NCI-H510A treated with DMSO at 0.1 percent for 48 hours (cell line): ENCODE results near the gene AXDND1.
"Not testable (repeated sequence)": the region's sequence is repeated elsewhere in the genome, so short reads cannot be mapped to it uniquely, and the experiment has no call there.

Experiments
- DNase-seq: peaks from one replicate; lab custom pipeline; 2025; lab: John Stamatoyannopoulos, UW

Gene AXDND1

DNA sequence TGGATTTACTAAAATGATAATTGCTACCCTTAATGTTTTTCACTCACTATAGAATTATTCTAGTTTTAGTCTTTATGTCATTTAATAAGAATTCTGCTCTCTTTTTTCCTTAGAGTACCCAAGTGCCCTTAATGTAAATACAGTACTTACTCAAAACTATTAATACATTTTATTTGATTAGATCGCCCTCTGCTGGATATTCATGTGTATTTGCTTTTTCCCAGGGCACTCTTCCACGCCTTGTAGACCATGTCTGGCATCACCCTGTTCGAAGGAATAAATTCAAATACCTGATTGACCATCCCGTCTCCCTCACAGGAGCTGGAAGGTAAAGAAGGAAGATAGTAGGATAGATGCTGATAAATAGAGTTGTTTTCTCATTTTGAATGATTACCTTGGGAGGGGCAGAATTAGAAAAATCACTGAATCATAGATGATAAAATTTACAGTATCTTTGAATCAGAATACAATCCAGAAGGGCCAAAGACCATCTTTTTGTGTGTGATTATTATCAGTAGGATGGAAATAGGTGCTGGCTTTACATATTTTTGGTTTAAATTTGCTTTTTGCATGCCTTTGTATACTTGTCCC is 4.1 kb downstream of the AXDND1 start:
- DNase-seq: peak; percentile 87

GRCh38 chr1:179372160-179372559 is 6.4 kb downstream of the AXDND1 start:
- DNase-seq: no peak

GRCh38 chr1:179376223-179376622 is 10.5 kb downstream of the AXDND1 start:
- no peak for DNase-seq

GRCh38 chr1:179380299-179380698 is 14.5 kb downstream of the AXDND1 start:
- no peak for DNase-seq

- DNase-seq: no peak
Observed at GRCh38 chr1:179384027-179384426, 18.3 kb downstream of the AXDND1 start.

DNA sequence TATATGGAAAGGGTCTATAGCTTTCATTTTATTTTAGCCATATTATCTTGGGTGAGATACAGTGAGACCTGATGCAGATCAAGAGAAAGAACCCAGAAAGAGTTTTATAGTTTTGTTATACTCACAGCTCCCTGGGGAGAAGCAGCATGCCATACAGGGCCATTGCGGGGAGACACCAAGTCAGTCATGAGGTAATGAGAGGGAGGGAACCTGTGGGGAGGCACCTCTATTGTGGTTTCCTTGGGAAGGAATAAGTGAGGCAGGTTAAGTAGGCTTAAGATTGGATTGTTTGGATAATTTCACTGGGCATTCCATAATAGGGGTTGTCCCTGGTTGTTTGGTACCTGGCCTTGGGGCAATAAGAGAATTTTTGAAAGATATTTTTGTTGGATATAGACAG is 19.7 kb downstream of the AXDND1 start:
- DNase-seq: no peak

DNA sequence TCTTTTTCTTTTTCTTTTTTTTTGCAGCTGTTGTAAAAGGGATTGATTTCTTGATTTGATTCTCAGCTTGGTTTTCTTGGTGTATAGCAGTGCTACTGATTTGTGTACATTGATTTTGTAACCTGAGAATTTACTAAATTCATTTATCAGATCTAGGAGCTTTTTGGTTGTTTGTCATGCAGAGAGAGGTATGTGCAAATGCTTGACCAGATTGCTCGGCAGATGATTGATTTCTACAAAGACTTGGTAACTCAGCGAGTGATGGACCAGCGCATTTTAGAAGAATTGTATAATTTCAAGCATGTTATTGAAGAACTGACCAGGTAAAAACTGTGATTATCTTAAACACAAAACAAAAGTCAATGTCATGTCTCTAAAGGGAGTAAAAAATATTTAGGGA is 27.9 kb downstream of the AXDND1 start:
- no peak for DNase-seq

DNA sequence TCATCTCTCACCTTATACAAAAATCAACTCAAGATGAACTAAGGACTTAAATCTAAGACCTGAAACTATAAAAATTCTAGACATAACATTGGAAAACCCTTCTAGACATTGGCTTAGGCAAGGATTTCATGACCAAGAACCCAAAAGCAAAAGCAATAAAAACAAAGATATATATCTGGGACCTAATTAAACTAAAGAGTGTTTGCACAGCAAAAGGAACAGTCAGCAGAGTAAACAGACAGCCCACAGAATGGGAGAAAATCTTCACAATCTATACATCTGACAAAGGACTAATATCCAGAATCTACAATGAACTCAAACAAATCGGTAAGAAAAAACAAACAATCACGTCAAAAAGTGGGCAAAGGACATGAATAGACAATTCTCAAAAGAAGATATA is 33.6 kb downstream of the AXDND1 start:
- DNase-seq: not testable (repeated sequence)

- not testable (repeated sequence) for DNase-seq
Observed at GRCh38 chr1:179417760-179418159, 52.0 kb downstream of the AXDND1 start.

GRCh38 chr1:179418706-179419105 is 52.9 kb downstream of the AXDND1 start:
- DNase-seq: not testable (repeated sequence)

- no peak for DNase-seq
Observed at GRCh38 chr1:179424610-179425009, 58.8 kb downstream of the AXDND1 start.

GRCh38 chr1:179425186-179425585 is 59.4 kb downstream of the AXDND1 start:
- DNase-seq: no peak

- DNase-seq: no peak
Observed at GRCh38 chr1:179437171-179437570, 71.4 kb downstream of the AXDND1 start.

- DNase-seq: not testable (repeated sequence)
Observed at GRCh38 chr1:179439646-179440045, 73.9 kb downstream of the AXDND1 start.

DNA sequence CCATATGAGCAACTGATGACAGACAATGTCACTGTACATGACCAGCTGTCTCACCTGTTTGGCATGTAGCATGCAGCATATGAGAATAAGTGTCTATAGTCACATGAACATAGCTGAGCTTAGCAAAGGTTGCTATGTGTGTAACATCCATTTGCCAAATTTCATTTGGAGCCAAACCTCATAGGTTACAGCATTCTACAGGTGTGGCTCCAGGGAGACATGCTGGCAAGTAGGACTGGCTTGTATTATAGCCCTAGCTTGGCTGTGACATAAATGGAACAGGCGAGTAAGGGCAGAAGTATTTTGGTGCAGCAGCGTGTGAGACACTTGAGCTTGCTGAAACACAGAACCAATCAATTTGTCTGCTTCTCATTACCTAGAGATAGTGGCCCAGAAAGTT is 74.5 kb downstream of the AXDND1 start:
- not testable (repeated sequence) for DNase-seq

DNA sequence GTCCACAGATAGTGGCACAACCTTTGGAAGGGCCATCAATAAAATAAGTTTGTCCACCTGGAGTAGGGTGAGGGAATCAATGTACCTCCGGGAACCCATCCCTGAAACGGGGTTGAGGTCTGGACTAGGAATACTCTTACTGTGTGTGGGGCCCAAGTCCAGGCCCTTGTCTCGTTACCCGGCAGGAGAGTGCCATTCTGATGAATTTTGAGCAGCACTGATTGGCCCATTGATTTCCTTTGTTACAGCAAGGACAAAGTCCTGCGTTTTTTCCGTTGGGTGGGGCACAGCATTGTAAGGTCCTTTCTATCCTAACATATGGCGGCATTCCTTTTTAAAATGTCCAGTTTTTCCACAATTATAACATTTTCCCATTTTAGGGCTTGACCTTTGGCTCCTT is 75.2 kb downstream of the AXDND1 start:
- no peak for DNase-seq

DNA sequence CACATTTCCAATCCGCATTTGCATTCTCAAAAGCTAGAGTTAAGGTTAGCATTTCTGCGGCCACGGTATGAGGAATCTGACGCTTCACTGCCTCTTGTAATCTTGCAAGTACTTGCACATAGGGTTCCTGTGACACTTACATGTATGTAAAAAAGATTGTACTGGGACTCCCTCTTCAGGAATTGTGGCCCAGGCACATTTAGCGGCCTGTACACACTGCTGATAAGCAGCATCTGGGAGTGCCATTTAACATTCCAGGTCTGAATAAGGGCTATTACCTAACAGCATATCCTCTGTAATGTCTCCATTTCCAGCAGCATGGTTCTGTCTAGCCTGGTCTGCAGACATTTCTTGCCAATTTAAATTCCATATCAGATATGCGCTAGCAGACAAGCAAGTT is 75.7 kb downstream of the AXDND1 start:
- DNase-seq: no peak

- not testable (repeated sequence) for DNase-seq
Observed at GRCh38 chr1:179442846-179443245, 77.1 kb downstream of the AXDND1 start.

- no peak for DNase-seq
Observed at GRCh38 chr1:179445593-179445992, 79.8 kb downstream of the AXDND1 start.

DNA sequence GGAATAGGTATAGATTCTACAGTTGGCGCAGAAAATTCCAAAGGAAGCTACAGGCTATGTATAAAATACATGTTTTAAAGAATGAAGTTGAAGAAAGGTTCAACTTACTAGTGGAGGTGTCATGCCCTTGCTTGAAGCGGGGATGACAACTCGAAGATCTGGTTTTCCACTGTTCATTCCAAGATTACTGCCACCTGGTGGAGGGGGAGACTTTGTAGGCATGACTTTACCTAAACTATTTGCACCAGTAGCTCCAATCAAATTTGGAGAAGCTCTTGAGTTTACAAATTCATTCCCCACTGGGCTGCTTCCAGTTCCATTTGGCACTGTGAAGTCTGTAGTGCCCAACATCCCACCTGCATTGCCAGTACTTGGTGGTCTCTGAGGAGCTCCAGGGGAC is 81.7 kb downstream of the AXDND1 start:
- no peak for DNase-seq

DNA sequence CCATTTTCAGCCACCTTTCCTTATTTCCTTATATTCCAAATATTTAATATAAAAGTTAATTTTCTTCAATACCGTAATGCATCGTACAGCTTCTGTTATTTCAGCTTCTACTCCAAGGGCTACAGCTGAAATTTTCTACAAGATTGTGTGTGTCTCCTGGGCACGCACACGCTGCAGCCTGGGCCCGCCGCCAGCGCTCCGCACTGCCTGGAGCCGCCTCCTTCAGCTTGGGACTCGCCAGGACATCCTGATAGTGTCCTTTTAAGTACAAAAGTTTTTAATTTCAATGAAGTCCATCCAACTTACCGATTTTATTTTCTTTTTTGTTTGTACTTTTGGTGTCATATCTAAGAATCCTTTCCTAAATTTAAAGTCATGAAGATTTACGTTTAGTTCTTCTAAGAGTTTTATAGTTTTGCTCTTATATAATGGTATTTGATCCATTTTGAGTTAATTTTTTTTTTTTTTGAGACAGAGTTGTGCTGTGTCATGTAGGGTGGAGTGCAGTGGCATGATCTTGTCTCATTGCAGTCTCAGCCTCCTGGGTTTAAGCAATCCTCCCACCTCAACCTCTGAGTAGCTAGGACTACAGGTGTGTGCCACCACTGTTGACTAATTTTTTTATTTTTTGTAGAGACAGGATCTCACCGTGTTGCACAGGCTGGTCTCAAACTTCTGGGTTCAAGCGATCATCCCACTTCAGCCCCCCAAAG is 82.8 kb downstream of the AXDND1 start:
- no peak for DNase-seq

GRCh38 chr1:179459606-179460206 is 93.9 kb downstream of the AXDND1 start:
- DNase-seq: not testable (repeated sequence)

- DNase-seq: not testable (repeated sequence)
Observed at GRCh38 chr1:179465661-179466060, 99.9 kb downstream of the AXDND1 start.
